OCI-LY7 (cell line): ENCODE results near the gene BBX.

ENCODE experiments used
- CTCF ChIP-seq: fragments of 200-600 bp; sonication (generic); conservative IDR thresholded peaks from 2 replicates; pipeline ENCODE4 v1.5.1; 2014; ENCODE audit warnings: mild to moderate bottlenecking, antibody characterized with exemption, low read length, moderate library complexity, mixed read lengths
- EZH2phosphoT487 ChIP-seq: fragments of 200-600 bp; sonication (generic); IDR thresholded peaks from 2 replicates; pipeline ENCODE4 v1.6.1; 2018; ENCODE audit warnings: low read depth, borderline replicate concordance, mild to moderate bottlenecking, mixed run types, antibody characterized with exemption, low read length, moderate library complexity, mixed read lengths

- no peak for TF ChIP-seq CTCF
- no peak for TF ChIP-seq EZH2phosphoT487
These were observed 77.0 kb downstream of the BBX start for GRCh38 chr3:107599772-107600145.
